Choroid plexus epithelial cell (primary cell): ENCODE data around the gene PRLR.
"Not testable (repeated sequence)": the region's sequence is repeated elsewhere in the genome, so short reads cannot be mapped to it uniquely, and the experiment has no call there.

ENCODE experiments used
- DNase-seq: peaks from one replicate; pipeline ENCODE4 v3.0.0-alpha.2; 2010; ENCODE audit warnings: low read depth
- H3K4me3 ChIP-seq: 2 replicates; pipeline ENCODE4 v1.5.1; 2011; ENCODE audit warnings: low read depth, mild to moderate bottlenecking, control low read depth, low read length, moderate library complexity
- CTCF ChIP-seq: conservative IDR thresholded peaks from 2 replicates; pipeline ENCODE4 v1.5.1; 2011; ENCODE audit warnings: low read depth, mild to moderate bottlenecking, control low read depth, inconsistent platforms, low read length, moderate library complexity

The PRLR gene

GRCh38 chr5:35103637-35104299, 126.5 kb downstream of the PRLR start:
- no peak overlapping the region for H3K4me3 ChIP-seq
- no peak for DNase-seq
- TF ChIP-seq CTCF = no peak

- not testable (repeated sequence) for H3K4me3 ChIP-seq, DNase-seq
Observed at GRCh38 chr5:35101720-35102119, 128.6 kb downstream of the PRLR start.

DNA sequence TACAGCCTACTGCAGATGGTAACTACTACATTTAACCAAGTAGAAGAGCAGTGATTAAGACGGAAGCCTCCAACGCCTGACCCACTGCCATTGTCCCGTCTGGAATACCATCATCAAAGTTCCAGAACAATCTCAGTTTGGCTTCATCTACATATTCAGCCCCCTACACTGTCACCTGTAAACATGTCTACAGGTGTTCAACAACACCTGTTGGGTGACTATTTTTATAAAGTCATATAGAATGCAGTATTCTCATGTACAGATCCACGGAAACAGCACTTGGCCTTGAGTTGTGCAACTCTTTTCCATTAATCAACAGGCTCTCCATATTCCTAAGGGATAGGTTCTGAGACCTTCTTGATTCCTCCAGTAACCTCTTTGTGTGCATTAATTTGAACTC, 129.3 kb downstream of the PRLR start:
- no peak for TF ChIP-seq CTCF
- no peak for DNase-seq
- H3K4me3 ChIP-seq = no peak overlapping the region

DNA sequence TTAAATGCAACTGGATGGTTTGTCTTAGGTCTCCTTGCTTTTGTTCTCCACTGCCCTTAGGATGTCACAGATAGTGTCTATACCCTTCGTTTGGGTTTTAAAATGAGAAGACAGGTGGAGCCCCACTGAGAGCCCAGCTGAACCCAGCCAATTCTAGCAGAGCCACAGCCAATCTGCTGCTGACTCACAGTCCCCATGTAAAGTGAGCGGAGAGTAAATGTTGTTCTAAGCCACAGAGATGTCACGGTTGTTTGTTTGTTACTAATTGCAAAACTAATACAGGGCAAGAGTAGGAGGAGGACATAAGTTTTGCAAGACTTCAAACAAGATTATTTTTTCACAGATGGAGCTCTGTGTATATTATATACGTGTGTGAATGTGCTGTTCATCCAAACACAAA, 132.1 kb downstream of the PRLR start:
- H3K4me3 ChIP-seq = no peak overlapping the region
- DNase-seq = no peak
- no peak for TF ChIP-seq CTCF

GRCh38 chr5:35096932-35097331, 133.4 kb downstream of the PRLR start:
- no peak overlapping the region for H3K4me3 ChIP-seq
- no peak for DNase-seq
- TF ChIP-seq CTCF = no peak

- H3K4me3 ChIP-seq = no peak overlapping the region
- no peak for TF ChIP-seq CTCF
- DNase-seq = no peak
Observed at GRCh38 chr5:35096216-35096615, 134.1 kb downstream of the PRLR start.

GRCh38 chr5:35095366-35095765, 134.9 kb downstream of the PRLR start:
- TF ChIP-seq CTCF = no peak
- no peak for DNase-seq
- no peak overlapping the region for H3K4me3 ChIP-seq

DNA sequence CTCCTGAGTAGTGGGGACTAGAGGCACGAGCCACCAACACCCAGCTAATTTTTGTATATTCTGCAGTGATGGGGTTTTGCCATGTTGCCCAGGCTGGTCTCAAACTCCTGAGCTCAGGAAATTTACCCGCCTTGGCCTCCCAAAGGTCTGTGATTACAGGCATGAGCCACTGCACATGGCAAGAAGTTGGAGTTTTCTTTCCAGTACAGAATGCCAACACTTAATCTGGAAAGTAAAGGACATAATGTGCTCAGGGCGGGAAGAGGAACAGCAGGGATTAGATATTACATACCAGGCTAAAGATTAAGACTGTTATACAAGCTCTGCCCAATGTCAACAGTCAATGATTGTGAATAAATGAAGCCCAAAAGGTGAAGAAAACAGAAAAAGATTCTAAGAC, 135.3 kb downstream of the PRLR start:
- TF ChIP-seq CTCF = no peak
- no peak overlapping the region for H3K4me3 ChIP-seq
- no peak for DNase-seq
